Astrocyte (in vitro differentiated cells and primary cell): ENCODE results near the gene ADD3. TPM values are rescaled to one million over a fixed set of nuclear protein-coding genes. Genes with fewer than 3 reads are reported as not detected.

Experiments used
- DNase-seq: peaks from one replicate; pipeline ENCODE4 v3.0.0-alpha.2; 2010; ENCODE audit warnings: low read depth
- FAIRE-seq: peaks from 2 replicates; lab custom pipeline; 2011; peaks lifted over from hg19 to GRCh38; lab: Jason Lieb, UNC
- H2AFZ ChIP-seq: 2 replicates; pipeline ENCODE4 v1.6.0; 2012; ENCODE audit warnings: low read depth, low read length, inconsistent platforms
- H3K27ac ChIP-seq: 2 replicates; pipeline ENCODE4 v1.5.1; 2011; ENCODE audit warnings: low read depth, low read length, inconsistent platforms
- H3K27me3 ChIP-seq: 2 replicates; pipeline ENCODE4 v1.6.0; 2011; ENCODE audit warnings: low read length, inconsistent platforms; ENCODE audit not compliant: insufficient read depth
- H3K36me3 ChIP-seq: 2 replicates; pipeline ENCODE4 v1.5.1; 2011; ENCODE audit warnings: low read length, inconsistent platforms; ENCODE audit not compliant: insufficient read depth
- H3K4me1 ChIP-seq: 2 replicates; pipeline ENCODE4 v1.5.1; 2011; ENCODE audit warnings: low read length, inconsistent platforms; ENCODE audit not compliant: insufficient read depth
- H3K4me2 ChIP-seq: 2 replicates; pipeline ENCODE4 v1.6.0; 2012; ENCODE audit warnings: low read length, inconsistent platforms
- H3K4me3 ChIP-seq: 2 replicates; pipeline ENCODE4 v1.5.1; 2011; ENCODE audit warnings: low read depth, mild to moderate bottlenecking, low read length, inconsistent platforms; ENCODE audit not compliant: insufficient read depth
- H3K79me2 ChIP-seq: 2 replicates; pipeline ENCODE4 v1.6.0; 2012; ENCODE audit warnings: mild to moderate bottlenecking, low read length, inconsistent platforms; ENCODE audit not compliant: insufficient read depth
- H3K9ac ChIP-seq: 2 replicates; pipeline ENCODE4 v1.6.0; 2012; ENCODE audit warnings: mild to moderate bottlenecking, low read length, inconsistent platforms
- H3K9me3 ChIP-seq: 2 replicates; pipeline ENCODE4 v1.5.1; 2012; ENCODE audit warnings: low read depth, mild to moderate bottlenecking, low read length, inconsistent platforms; ENCODE audit not compliant: insufficient read depth
- H4K20me1 ChIP-seq: 2 replicates; pipeline ENCODE4 v1.6.0; 2012; ENCODE audit warnings: low read length, inconsistent platforms; ENCODE audit not compliant: insufficient read depth
- H3K27ac Mint-ChIP-seq: one replicate; pipeline ENCODE4 v1.8.0; 2021; ENCODE audit warnings: mild to moderate bottlenecking, mixed read lengths; ENCODE audit not compliant: unreplicated experiment
- H3K27me3 Mint-ChIP-seq: one replicate; pipeline ENCODE4 v1.8.0; 2021; ENCODE audit warnings: low read depth, mixed read lengths; ENCODE audit not compliant: unreplicated experiment
- H3K36me3 Mint-ChIP-seq: one replicate; pipeline ENCODE4 v1.8.0; 2021; ENCODE audit warnings: low read depth, mixed read lengths; ENCODE audit not compliant: unreplicated experiment
- H3K4me1 Mint-ChIP-seq: one replicate; pipeline ENCODE4 v1.8.0; 2021; ENCODE audit warnings: low read depth, mixed read lengths; ENCODE audit not compliant: unreplicated experiment
- H3K4me3 Mint-ChIP-seq: one replicate; pipeline ENCODE4 v1.8.0; 2021; ENCODE audit warnings: mild to moderate bottlenecking, moderate library complexity, mixed read lengths; ENCODE audit not compliant: unreplicated experiment
- H3K9me3 Mint-ChIP-seq: one replicate; pipeline ENCODE4 v1.8.0; 2021; ENCODE audit warnings: mild to moderate bottlenecking, mixed read lengths; ENCODE audit not compliant: unreplicated experiment
- CTCF ChIP-seq: IDR thresholded peaks from 2 replicates; pipeline ENCODE4 v1.5.1; 2011; ENCODE audit warnings: low read depth, mild to moderate bottlenecking, inconsistent platforms, low read length, moderate library complexity; ENCODE audit not compliant: insufficient read depth
- EZH2 ChIP-seq: IDR thresholded peaks from 2 replicates; pipeline ENCODE4 v1.6.1; 2012; ENCODE audit warnings: mild to moderate bottlenecking, low read length, inconsistent platforms; ENCODE audit not compliant: insufficient read depth
- total RNA-seq: library from RNA; stranded (reverse); gene quantifications from 2 replicates; pipeline ENCODE4 v1.2.1, GENCODE V29; 2021

Gene ADD3
- total RNA-seq, 1 donor from 2014 or later, result 127 TPM

GRCh38 chr10:110153396-110153795, 145.6 kb downstream of the ADD3 start:
- Histone ChIP-seq H3K27ac (no peak overlapping the region), H4K20me1 (no peaks in the 10 kb centered on the region), H3K4me2 (no peak overlapping the region), H2AFZ (no peak overlapping the region), H3K4me1 (no peaks in the 10 kb centered on the region), H3K27me3 (peaks cover 9% of the 10 kb centered on the region), H3K9me3 (no peaks in the 10 kb centered on the region), H3K79me2 (no peaks in the 10 kb centered on the region), H3K4me3 (no peak overlapping the region), H3K36me3 (no peaks in the 10 kb centered on the region), H3K9ac (no peak overlapping the region)
- H3K36me3 Mint-ChIP-seq, result peaks cover 5% of the 10 kb centered on the region
- no peak for FAIRE-seq
- no peak for DNase-seq
- peaks cover 38% of the 10 kb centered on the region for H3K27me3 Mint-ChIP-seq
- TF ChIP-seq CTCF (no peak), EZH2 (no peak)
- no peaks in the 10 kb centered on the region for H3K4me1 Mint-ChIP-seq
- H3K4me3 Mint-ChIP-seq, result no peak overlapping the region
- no peaks in the 10 kb centered on the region for H3K9me3 Mint-ChIP-seq
- no peak overlapping the region for H3K27ac Mint-ChIP-seq

- peaks cover 3% of the 10 kb centered on the region for H3K36me3 Mint-ChIP-seq
- Histone ChIP-seq H3K9me3 (no peaks in the 10 kb centered on the region), H3K79me2 (no peaks in the 10 kb centered on the region), H2AFZ (no peak overlapping the region), H3K27ac (no peak overlapping the region), H3K4me2 (no peak overlapping the region), H3K36me3 (no peaks in the 10 kb centered on the region), H3K27me3 (peaks cover 9% of the 10 kb centered on the region), H3K9ac (no peak overlapping the region), H3K4me1 (no peaks in the 10 kb centered on the region), H3K4me3 (no peak overlapping the region), H4K20me1 (no peaks in the 10 kb centered on the region)
- no peak overlapping the region for H3K27ac Mint-ChIP-seq
- no peaks in the 10 kb centered on the region for H3K4me1 Mint-ChIP-seq
- no peak overlapping the region for H3K4me3 Mint-ChIP-seq
- DNase-seq, result no peak
- TF ChIP-seq CTCF (no peak), EZH2 (no peak)
- peaks cover 33% of the 10 kb centered on the region for H3K27me3 Mint-ChIP-seq
- FAIRE-seq, result no peak
- no peaks in the 10 kb centered on the region for H3K9me3 Mint-ChIP-seq
These were observed 148.3 kb downstream of the ADD3 start for GRCh38 chr10:110156046-110156445.

DNA sequence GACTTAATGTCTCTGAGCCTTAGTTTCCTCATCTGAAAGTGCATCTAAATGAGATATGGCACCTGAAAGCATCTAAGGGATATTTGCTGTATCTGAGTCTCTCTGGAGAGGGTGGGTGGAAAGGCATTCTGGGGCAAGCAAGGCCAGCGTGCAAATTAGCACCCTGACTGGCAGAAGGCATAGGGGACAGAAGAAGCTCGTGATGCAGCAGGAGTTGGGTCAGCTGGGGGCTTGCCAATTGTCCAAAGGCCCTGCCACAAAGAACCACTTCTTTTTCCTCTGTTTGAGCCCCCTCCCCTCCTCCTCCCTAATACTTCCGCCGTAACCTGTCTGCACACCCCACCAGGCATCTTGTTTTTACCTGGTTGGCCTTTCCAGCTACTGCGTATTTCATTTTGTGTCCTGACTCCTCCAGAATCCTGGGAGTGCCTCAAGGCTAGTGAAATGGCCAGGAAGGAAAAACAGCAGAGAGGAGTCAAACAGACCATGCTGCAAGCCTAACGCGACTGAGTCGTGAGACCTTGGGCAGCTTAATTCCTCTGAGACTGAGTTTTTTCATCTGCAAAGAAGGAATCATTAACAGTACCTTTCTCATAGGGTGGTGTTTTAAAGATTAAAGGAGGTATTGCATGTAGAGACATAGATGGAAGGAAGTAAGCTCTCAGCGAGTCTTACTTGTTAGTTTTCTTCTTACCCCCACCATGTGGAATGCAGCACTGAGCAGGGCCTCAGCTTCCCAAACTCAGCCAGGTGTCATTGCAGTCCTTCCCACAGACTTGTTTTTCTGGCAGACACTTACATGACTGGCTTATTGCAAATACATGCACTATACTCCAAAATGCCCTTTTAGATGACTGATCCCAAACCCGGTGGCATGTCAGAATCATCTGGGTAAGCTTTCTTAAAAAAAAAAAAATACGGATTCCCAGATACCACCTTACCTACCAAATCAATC, 150.5 kb downstream of the ADD3 start:
- Histone ChIP-seq H3K4me2 (no peak overlapping the region), H3K27ac (no peak overlapping the region), H4K20me1 (no peaks in the 10 kb centered on the region), H2AFZ (no peak overlapping the region), H3K4me3 (no peak overlapping the region), H3K9ac (no peak overlapping the region), H3K36me3 (no peaks in the 10 kb centered on the region), H3K4me1 (no peaks in the 10 kb centered on the region), H3K9me3 (no peaks in the 10 kb centered on the region), H3K79me2 (no peaks in the 10 kb centered on the region), H3K27me3 (peaks cover 6% of the 10 kb centered on the region)
- no peak overlapping the region for H3K27ac Mint-ChIP-seq
- H3K4me3 Mint-ChIP-seq, result no peak overlapping the region
- no peak for TF ChIP-seq EZH2
- TF ChIP-seq CTCF, result no peak
- peaks cover 36% of the 10 kb centered on the region for H3K27me3 Mint-ChIP-seq
- FAIRE-seq, result no peak
- no peaks in the 10 kb centered on the region for H3K4me1 Mint-ChIP-seq
- DNase-seq, result no peak
- no peaks in the 10 kb centered on the region for H3K36me3 Mint-ChIP-seq
- no peaks in the 10 kb centered on the region for H3K9me3 Mint-ChIP-seq
